ENCODE results near the gene GPR84. TPM values are rescaled to one million over a fixed set of nuclear protein-coding genes. Genes with fewer than 3 reads are reported as not detected.

The GPR84 gene
- total and polyA plus RNA-seq, 9 of the 15 experiments (the other 6 are each of a cell fraction or from before 2014, with no cell fraction given): 0.07 to 0.18 (median 0.11) TPM; not detected in 5

DNA sequence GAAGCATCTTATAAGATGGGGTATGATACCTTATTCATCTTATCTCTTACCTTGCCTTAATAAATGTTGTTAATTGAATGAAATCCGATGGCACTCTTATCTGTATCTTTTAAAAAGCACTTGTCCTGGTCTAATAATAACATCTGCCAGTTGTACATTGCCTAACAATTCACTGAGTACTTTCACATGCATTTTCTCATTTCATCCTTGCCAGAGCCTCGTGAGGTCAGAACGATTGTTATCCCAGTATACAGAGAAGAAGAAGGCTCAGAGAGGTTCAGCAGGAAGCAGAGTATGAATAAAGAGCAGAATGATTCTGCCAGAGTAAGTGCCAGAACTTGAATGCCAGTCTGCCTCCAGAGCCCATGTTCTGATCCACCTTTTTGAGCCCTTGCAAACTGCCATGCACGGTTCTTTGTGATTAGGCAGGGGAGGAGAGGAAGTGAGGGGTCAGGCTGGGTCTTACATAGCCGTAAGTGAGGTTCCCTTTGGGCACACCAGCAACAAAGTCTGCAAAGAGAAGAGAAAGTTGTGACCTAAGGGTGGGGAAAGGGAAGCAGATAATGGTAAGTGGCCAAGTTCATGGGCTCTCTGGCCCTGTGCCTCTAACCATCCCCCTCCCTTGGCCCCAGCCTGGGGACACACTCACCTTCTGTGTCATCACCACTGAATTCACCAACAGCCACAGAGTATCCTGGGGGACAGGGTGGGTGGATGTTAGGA lies 43.1 kb upstream of the GPR84 start:
- Histone ChIP-seq H3K9ac (ENCODE audit: insufficient read depth in 1 of 2, low read depth in 2 of 2, low read length in 2 of 2) (no peak overlapping the region; a peak in 1 of 4 replicates), H4K20me1 (replicated peaks; ENCODE audit: control insufficient read depth, insufficient read depth, low read length) (peaks cover 18% of the 10 kb centered on the region; the same call in 1 of the 2 replicates), H3K79me2 (ENCODE audit: control insufficient read depth, insufficient read depth, low read length) (peaks cover 14% of the 10 kb centered on the region), H3K4me1 (replicated peaks in 1 of 2; ENCODE audit: control insufficient read depth in 2 of 2, insufficient read depth in 2 of 2, low read length in 2 of 2) (peaks cover 0 to 14% of the 10 kb centered on the region in 2 experiments; a peak in 3 of 5 replicates), H3K4me3 (no peak overlapping the region), H3K9me1 (ENCODE audit: control insufficient read depth, insufficient read depth, low read length) (peaks cover 10% of the 10 kb centered on the region), H3K27ac (ENCODE audit: extremely low read depth, low read depth, low read length) (no peak overlapping the region), H3K27me3 (ENCODE audit: control insufficient read depth in 2 of 2, insufficient read depth in 2 of 2, low read length in 2 of 2) (no peaks in the 10 kb centered on the region), H3K4me2 (ENCODE audit: insufficient read depth, low read length) (no peak overlapping the region), H2AFZ (ENCODE audit: low read depth, low read length) (no peak overlapping the region), H3K36me3 (ENCODE audit: control insufficient read depth, insufficient read depth, low read length) (peaks cover 93% of the 10 kb centered on the region), H3K9me3 (replicated peaks; ENCODE audit: control insufficient read depth, insufficient read depth, low read depth, low read length) (no peaks in the 10 kb centered on the region)
- TF ChIP-seq NCOA1 (IDR thresholded peaks at IDR 0.05; ENCODE audit: low read depth) (no peak), MED1 (CRISPR knock-in tag; IDR thresholded peaks at IDR 0.05; ENCODE audit: borderline replicate concordance) (no peak), CBFB (CRISPR knock-in tag; IDR thresholded peaks at IDR 0.05) (no peak), ZFP91 (CRISPR knock-in tag; IDR thresholded peaks at IDR 0.05) (no peak), ZC3H11A (IDR thresholded peaks at IDR 0.05; ENCODE audit: low read depth, low read length) (no peak), MAX (CRISPR knock-in tag; IDR thresholded peaks at IDR 0.05) (no peak), AFF4 (CRISPR knock-in tag; IDR thresholded peaks at IDR 0.05) (no peak), XRCC4 (IDR thresholded peaks at IDR 0.05; ENCODE audit: extremely low read depth, insufficient read depth, insufficient read length) (no peak), RFX1 (IDR thresholded peaks at IDR 0.05) (no peak), NEUROD1 (IDR thresholded peaks at IDR 0.05; ENCODE audit: borderline replicate concordance, low read depth, low read length, partially characterized antibody) (no peak), ZKSCAN1 (IDR thresholded peaks at IDR 0.05; ENCODE audit: low read depth, low read length) (no peak)
- TF ChIP-seq, protein P1, sequence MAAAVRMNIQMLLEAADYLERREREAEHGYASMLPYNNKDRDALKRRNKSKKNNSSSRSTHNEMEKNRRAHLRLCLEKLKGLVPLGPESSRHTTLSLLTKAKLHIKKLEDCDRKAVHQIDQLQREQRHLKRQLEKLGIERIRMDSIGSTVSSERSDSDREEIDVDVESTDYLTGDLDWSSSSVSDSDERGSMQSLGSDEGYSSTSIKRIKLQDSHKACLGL (CRISPR knock-in tag; IDR thresholded peaks at IDR 0.05; ENCODE audit: borderline replicate concordance, poor library complexity, severe bottlenecking): no peak
- ATAC-seq (no peak), DNase-seq (ENCODE audit: extremely low read depth in 1 of 4, low spot score in 3 of 4) (no peak), FAIRE-seq (no peak)
- in situ Hi-C loops (cut with MboI) (no loop called here), intact Hi-C loops (cut with micrococcal nuclease) (no loop called here)
- CTCF ChIA-PET (ENCODE audit: low intra/inter-chr PET ratio): no interaction called here
- POLR2A ChIA-PET: interaction anchor here (1.2 kb wide), 1 partner anchor 8 kb away, joined by 5 read pairs; no protein-coding TSS in a partner anchor
- 64% methylated on average over 5 of the region's 5 CpGs for WGBS (ENCODE audit: insufficient coverage, low coverage, missing lambda C conversion rate)
- no TSS peak for BruUV-seq (replicated peaks)

Data from K562 (cell line).